A673 (cell line): Measurements from ENCODE around the gene ANLN. TPM values are rescaled to one million over a fixed set of nuclear protein-coding genes. Genes with fewer than 3 reads are reported as not detected.

ENCODE experiments used
- BruUV-seq: library from RNA; stranded (reverse); fragments of 400-500 nt; replicated peaks from 2 replicates; lab custom pipeline; 2021; lab: Mats Ljungman, UMichigan
- CTCF ChIA-PET: fragments of 300-600 bp; sonication (Branson Sonifier 250); formaldehyde crosslinking; loops from one replicate; lab custom pipeline; 2022; ENCODE audit warnings: antibody characterized with exemption; lab: Charles Lee
- POLR2A ChIA-PET: fragments of 300-600 bp; sonication (Branson Sonifier 250); formaldehyde crosslinking; loops from one replicate; lab custom pipeline; 2022; ENCODE audit warnings: antibody characterized with exemption; ENCODE audit not compliant: low non-redundant PET; lab: Charles Lee
- DNase-seq: peaks from one replicate; pipeline ENCODE4 v3.0.0-alpha.2; 2015; ENCODE audit warnings: low spot score
- H3K27ac ChIP-seq: fragments of 200-600 bp; sonication (generic); 2 replicates; pipeline ENCODE4 v1.5.1; 2016; ENCODE audit warnings: mixed run types, low read depth, mild to moderate bottlenecking, mixed read lengths, antibody characterized with exemption, low read length; ENCODE audit not compliant: poor library complexity, severe bottlenecking
- H3K27me3 ChIP-seq: fragments of 200-600 bp; sonication (generic); replicated peaks from 2 replicates; pipeline ENCODE4 v1.6.1; 2017; ENCODE audit warnings: mixed run types, low read depth, mild to moderate bottlenecking, mixed read lengths, antibody characterized with exemption, low read length; ENCODE audit not compliant: insufficient read depth, poor library complexity
- H3K36me3 ChIP-seq: fragments of 200-600 bp; sonication (generic); 2 replicates; pipeline ENCODE4 v1.6.1; 2016; ENCODE audit warnings: mixed run types, mild to moderate bottlenecking, mixed read lengths, antibody characterized with exemption, low read length; ENCODE audit not compliant: insufficient read depth, poor library complexity, severe bottlenecking
- H3K4me1 ChIP-seq: fragments of 200-600 bp; sonication (generic); 2 replicates; pipeline ENCODE4 v1.6.1; 2017; ENCODE audit warnings: mixed run types, mild to moderate bottlenecking, mixed read lengths, antibody characterized with exemption, low read length; ENCODE audit not compliant: insufficient read depth, poor library complexity, severe bottlenecking
- H3K4me3 ChIP-seq: fragments of 200-600 bp; sonication (generic); 2 replicates; pipeline ENCODE4 v1.5.1; 2016; ENCODE audit warnings: low read depth, mixed run types, mild to moderate bottlenecking, mixed read lengths, low read length; ENCODE audit not compliant: poor library complexity, severe bottlenecking
- H3K9me3 ChIP-seq: fragments of 200-600 bp; sonication (generic); 2 replicates; pipeline ENCODE4 v1.6.1; 2016; ENCODE audit warnings: mixed run types, low read depth, mild to moderate bottlenecking, mixed read lengths, antibody characterized with exemption, low read length; ENCODE audit not compliant: poor library complexity, severe bottlenecking
- EZH2 ChIP-seq: fragments of 200-600 bp; sonication (generic); IDR thresholded peaks from 2 replicates; pipeline ENCODE4 v1.6.1; 2017; ENCODE audit warnings: borderline replicate concordance, low read depth, mild to moderate bottlenecking, mixed read lengths, antibody characterized with exemption, low read length; ENCODE audit not compliant: poor library complexity, severe bottlenecking
- intact Hi-C: fragments of 100-400 bp; cut with micrococcal nuclease; formaldehyde crosslinking; loops from one replicate; pipeline ENCODE4 v1.10.0; 2022; ENCODE audit not compliant: unreplicated experiment
- total RNA-seq: library from RNA; stranded (reverse); gene quantifications from 2 replicates; pipeline ENCODE4 v1.2.3, GENCODE V29; 2021
- TF ChIP-seq, protein P1 (sequence below): fragments of 300-800, 200-600 bp; sonication (generic); conservative IDR thresholded peaks from 2 replicates; pipeline ENCODE4 v1.5.1; 2017; ENCODE audit warnings: low read depth, mild to moderate bottlenecking, antibody characterized with exemption, low read length, moderate library complexity, mixed read lengths

Gene ANLN
- total RNA-seq, 1 experiment from 2014 or later, result 164 TPM

DNA sequence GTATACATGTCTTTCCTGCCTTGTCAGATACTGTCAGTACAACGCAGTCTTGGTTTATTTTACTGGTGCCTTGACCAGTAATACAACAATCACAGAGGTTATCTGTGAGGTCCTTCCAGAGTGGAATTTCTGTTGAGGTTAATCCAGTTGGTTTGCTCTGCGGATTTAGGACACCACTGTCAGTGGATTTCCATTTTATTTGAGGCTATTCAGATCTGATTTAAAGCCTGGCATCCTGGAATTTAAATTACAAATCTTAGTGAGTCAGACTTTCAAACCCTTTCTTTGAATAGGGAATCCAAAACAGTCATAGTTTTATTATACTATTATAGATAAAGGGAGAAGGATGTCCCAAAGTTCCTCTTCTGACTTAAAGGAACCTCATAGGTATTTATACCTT lies 40.5 kb downstream of the ANLN start:
- Histone ChIP-seq H3K27ac (no peak overlapping the region), H3K9me3 (no peaks in the 10 kb centered on the region), H3K4me3 (no peak overlapping the region), H3K36me3 (peaks cover 89% of the 10 kb centered on the region), H3K27me3 (no peaks in the 10 kb centered on the region), H3K4me1 (no peaks in the 10 kb centered on the region)
- no TSS peak for BruUV-seq
- no peak for DNase-seq
- intact Hi-C loops, result loop anchor here (5.0 kb wide), 1 partner anchor 33 kb away; no protein-coding TSS in a partner anchor
- POLR2A ChIA-PET, result no interaction called here
- CTCF ChIA-PET, result no interaction called here
- TF ChIP-seq EZH2, result no peak
- TF ChIP-seq, protein P1, sequence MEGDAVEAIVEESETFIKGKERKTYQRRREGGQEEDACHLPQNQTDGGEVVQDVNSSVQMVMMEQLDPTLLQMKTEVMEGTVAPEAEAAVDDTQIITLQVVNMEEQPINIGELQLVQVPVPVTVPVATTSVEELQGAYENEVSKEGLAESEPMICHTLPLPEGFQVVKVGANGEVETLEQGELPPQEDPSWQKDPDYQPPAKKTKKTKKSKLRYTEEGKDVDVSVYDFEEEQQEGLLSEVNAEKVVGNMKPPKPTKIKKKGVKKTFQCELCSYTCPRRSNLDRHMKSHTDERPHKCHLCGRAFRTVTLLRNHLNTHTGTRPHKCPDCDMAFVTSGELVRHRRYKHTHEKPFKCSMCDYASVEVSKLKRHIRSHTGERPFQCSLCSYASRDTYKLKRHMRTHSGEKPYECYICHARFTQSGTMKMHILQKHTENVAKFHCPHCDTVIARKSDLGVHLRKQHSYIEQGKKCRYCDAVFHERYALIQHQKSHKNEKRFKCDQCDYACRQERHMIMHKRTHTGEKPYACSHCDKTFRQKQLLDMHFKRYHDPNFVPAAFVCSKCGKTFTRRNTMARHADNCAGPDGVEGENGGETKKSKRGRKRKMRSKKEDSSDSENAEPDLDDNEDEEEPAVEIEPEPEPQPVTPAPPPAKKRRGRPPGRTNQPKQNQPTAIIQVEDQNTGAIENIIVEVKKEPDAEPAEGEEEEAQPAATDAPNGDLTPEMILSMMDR, result no peak

DNA sequence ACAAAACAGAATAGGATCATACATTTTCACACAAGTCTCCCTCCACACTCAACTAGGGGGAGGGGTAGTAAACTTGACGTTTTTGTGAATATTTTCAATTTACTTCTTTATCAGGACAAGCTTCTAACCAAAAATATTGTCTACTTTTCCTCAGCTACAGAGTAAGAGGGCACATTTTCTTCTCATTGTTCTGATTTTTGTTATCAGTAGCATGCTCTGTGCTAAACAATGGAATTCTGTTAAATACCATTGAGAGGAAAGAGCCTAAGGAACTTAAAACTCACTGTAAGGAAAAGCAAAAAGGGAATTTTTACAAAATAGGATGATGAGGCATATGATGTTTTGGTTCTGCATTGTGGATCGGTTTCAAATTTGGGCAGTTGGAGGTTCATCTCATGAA lies 41.2 kb downstream of the ANLN start:
- no TSS peak for BruUV-seq
- TF ChIP-seq EZH2, result no peak
- TF ChIP-seq, protein P1, result no peak
- ChIA-PET CTCF (no interaction called here), POLR2A (no interaction called here)
- DNase-seq, result no peak
- no peaks in the 10 kb centered on the region for H3K27me3 ChIP-seq
- no peak overlapping the region for H3K27ac ChIP-seq
- intact Hi-C loops, result loop anchor here (5.0 kb wide), 1 partner anchor 34 kb away; no protein-coding TSS in a partner anchor
- H3K9me3 ChIP-seq, result no peaks in the 10 kb centered on the region
- H3K36me3 ChIP-seq, result peaks cover 85% of the 10 kb centered on the region
- H3K4me3 ChIP-seq, result no peak overlapping the region
- H3K4me1 ChIP-seq, result no peaks in the 10 kb centered on the region

DNA sequence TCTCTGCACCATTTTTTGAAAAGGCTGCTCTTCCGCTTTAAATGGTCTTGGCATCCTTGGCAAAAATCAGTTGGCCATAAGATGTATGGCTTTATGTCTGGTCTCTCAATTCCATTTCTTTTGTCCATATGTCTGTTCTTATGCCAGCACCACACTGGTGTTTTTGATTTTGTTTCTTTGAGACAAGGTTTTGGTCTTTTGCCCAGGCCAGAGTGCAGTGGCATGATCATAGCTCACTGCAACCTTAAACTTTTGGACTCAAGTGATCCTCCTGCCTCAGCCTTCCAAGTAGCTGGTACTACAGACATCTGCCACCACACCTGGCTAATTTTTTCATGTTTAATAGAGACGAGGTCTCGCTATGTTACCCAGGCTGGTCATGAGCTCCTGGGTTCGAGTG lies 48.5 kb downstream of the ANLN start:
- ChIA-PET POLR2A (no interaction called here), CTCF (no interaction called here)
- BruUV-seq, result no TSS peak
- DNase-seq, result no peak
- H3K27me3 ChIP-seq, result no peaks in the 10 kb centered on the region
- TF ChIP-seq EZH2, result no peak
- TF ChIP-seq, protein P1, result no peak
- H3K4me3 ChIP-seq, result no peak overlapping the region
- intact Hi-C loops, result no loop called here
- H3K27ac ChIP-seq, result no peak overlapping the region
- H3K36me3 ChIP-seq, result peaks cover 72% of the 10 kb centered on the region
- H3K4me1 ChIP-seq, result no peaks in the 10 kb centered on the region
- no peaks in the 10 kb centered on the region for H3K9me3 ChIP-seq
